ENCODE results near the gene RAVER2. TPM values are rescaled to one million over a fixed set of nuclear protein-coding genes. Genes with fewer than 3 reads are reported as not detected.

Gene RAVER2
- total and polyA plus RNA-seq, 10 of the 15 experiments (the other 5 are each of a cell fraction or from before 2014, with no cell fraction given): 0.09 to 0.59 (median 0.41) TPM; not detected in 2

GRCh38 chr1:64874666-64875065 lies 129.8 kb downstream of the RAVER2 start:
- 73% methylated on average over 3 of the region's 3 CpGs for WGBS (ENCODE audit: insufficient coverage, insufficient replicate concordance, low lambda C conversion rate, missing lambda C conversion rate)
- no peak overlapping the region for H3K4me2 ChIP-seq (ENCODE audit: control insufficient read depth, insufficient read depth)
- ATAC-seq: no peak
- DNase-seq (ENCODE audit: low read depth, low spot score): no peak
- H2AFZ ChIP-seq (ENCODE audit: control insufficient read depth, low read depth, low read length): no peak overlapping the region
- peaks cover 10 to 18% of the 10 kb centered on the region in 2 experiments for H3K36me3 ChIP-seq (ENCODE audit: control insufficient read depth in 2 of 2, insufficient read depth in 2 of 2, low read length in 1 of 2)
- RAD21 ChIA-PET (ENCODE audit: unreplicated experiment): no interaction called here
- intact Hi-C loops (cut with micrococcal nuclease; ENCODE audit: unreplicated experiment): no loop called here
- no peaks in the 10 kb centered on the region for H3K79me2 ChIP-seq (ENCODE audit: control insufficient read depth, insufficient read depth, low read length)
- H3K27ac ChIP-seq (ENCODE audit: control insufficient read depth, insufficient read depth): no peak overlapping the region
- BruUV-seq (replicated peaks): no TSS peak
- no peaks in the 10 kb centered on the region for H3K4me1 ChIP-seq (ENCODE audit: control insufficient read depth, insufficient read depth, low read length)
- H3K9ac ChIP-seq (ENCODE audit: control insufficient read depth, insufficient read depth, low read length): no peak overlapping the region
- H3K9me3 ChIP-seq (replicated peaks; ENCODE audit: control insufficient read depth, insufficient read depth, low read length): no peaks in the 10 kb centered on the region
- SMC1A ChIA-PET (ENCODE audit: uncharacterized antibody, unreplicated experiment): no interaction called here
- TF ChIP-seq ATF2 (IDR thresholded peaks at IDR 0.05; ENCODE audit: low read length) (no peak), CHD1 (IDR thresholded peaks at IDR 0.05; ENCODE audit: low read depth, low read length) (no peak), MTA3 (IDR thresholded peaks at IDR 0.05; ENCODE audit: borderline replicate concordance, low read length) (no peak), ETV6 (conservative IDR thresholded peaks at IDR 0.05 in 1 of 2, IDR thresholded peaks at IDR 0.05 in 1 of 2; ENCODE audit: borderline replicate concordance in 1 of 2, low read depth in 1 of 2) (no peak), PAX5 (IDR thresholded peaks at IDR 0.05; ENCODE audit: borderline replicate concordance, low read depth, low read length) (no peak), STAT3 (IDR thresholded peaks at IDR 0.05; ENCODE audit: low read depth, low read length) (no peak), POLR2AphosphoS2 (IDR thresholded peaks at IDR 0.05; ENCODE audit: low read depth, low read length) (no peak), ZBTB4 (CRISPR knock-in tag; IDR thresholded peaks at IDR 0.05) (no peak), GATAD2B (conservative IDR thresholded peaks at IDR 0.05; ENCODE audit: low read depth) (no peak), NFYB (IDR thresholded peaks at IDR 0.05; ENCODE audit: insufficient read depth, low read depth, low read length) (no peak), EED (IDR thresholded peaks at IDR 0.05; ENCODE audit: low read depth) (no peak), CREM (IDR thresholded peaks at IDR 0.05; ENCODE audit: low read depth) (no peak), MAX (IDR thresholded peaks at IDR 0.05; ENCODE audit: low read depth, low read length) (no peak), STAT1 (conservative IDR thresholded peaks at IDR 0.05) (no peak), CBFB (IDR thresholded peaks at IDR 0.05; ENCODE audit: low read depth) (no peak), ASH2L (IDR thresholded peaks at IDR 0.05; ENCODE audit: borderline replicate concordance, low read depth) (no peak), POLR2A (IDR thresholded peaks at IDR 0.05; ENCODE audit: low read depth, low read length) (no peak), ZNF384 (IDR thresholded peaks at IDR 0.05; ENCODE audit: borderline replicate concordance, low read depth, low read length) (no peak)
- FAIRE-seq: no peak
- H4K20me1 ChIP-seq (ENCODE audit: control insufficient read depth, insufficient read depth): no peaks in the 10 kb centered on the region
- CTCF ChIA-PET: interaction anchor here (1.6 kb wide), 1 partner anchor 8 kb away, joined by 4 read pairs; no protein-coding TSS in a partner anchor
- POLR2A ChIA-PET: no interaction called here
- no peak overlapping the region for H3K4me3 ChIP-seq
- in situ Hi-C loops (cut with MboI): no loop called here
- H3K27me3 ChIP-seq (replicated peaks in 1 of 2; ENCODE audit: control insufficient read depth in 2 of 2, insufficient read depth in 2 of 2, low read length in 1 of 2): no peaks in the 10 kb centered on the region

Data from GM12878 (cell line).